ENCODE data around the gene C1QTNF9B.
"Not testable (repeated sequence)": the region's sequence is repeated elsewhere in the genome, so short reads cannot be mapped to it uniquely, and the experiment has no call there.

DNA sequence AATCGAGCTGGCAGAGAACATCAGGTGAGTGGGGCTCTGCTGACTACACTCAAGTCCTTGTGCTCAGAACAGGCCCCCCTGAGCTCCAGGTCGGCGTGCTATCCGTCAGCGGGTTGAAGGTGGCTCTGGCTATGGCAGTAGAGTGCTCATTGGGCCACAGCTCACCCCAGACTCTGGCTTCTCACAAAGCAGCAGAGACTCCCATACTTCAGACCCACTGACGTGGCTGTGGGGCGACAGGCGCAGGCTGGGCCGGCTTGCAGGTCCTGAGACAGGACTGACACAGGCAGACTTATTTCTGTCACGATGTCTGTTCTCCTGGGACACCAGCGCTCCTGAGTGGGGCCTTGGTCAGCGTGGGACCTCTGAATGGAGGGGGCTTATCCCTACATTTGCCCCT lies 2.6 kb downstream of the C1QTNF9B start:
- TF ChIP-seq, protein P1, sequence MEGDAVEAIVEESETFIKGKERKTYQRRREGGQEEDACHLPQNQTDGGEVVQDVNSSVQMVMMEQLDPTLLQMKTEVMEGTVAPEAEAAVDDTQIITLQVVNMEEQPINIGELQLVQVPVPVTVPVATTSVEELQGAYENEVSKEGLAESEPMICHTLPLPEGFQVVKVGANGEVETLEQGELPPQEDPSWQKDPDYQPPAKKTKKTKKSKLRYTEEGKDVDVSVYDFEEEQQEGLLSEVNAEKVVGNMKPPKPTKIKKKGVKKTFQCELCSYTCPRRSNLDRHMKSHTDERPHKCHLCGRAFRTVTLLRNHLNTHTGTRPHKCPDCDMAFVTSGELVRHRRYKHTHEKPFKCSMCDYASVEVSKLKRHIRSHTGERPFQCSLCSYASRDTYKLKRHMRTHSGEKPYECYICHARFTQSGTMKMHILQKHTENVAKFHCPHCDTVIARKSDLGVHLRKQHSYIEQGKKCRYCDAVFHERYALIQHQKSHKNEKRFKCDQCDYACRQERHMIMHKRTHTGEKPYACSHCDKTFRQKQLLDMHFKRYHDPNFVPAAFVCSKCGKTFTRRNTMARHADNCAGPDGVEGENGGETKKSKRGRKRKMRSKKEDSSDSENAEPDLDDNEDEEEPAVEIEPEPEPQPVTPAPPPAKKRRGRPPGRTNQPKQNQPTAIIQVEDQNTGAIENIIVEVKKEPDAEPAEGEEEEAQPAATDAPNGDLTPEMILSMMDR (IDR thresholded peaks at IDR 0.05; ENCODE audit: insufficient read depth, low read length): not testable (repeated sequence)
- not testable (repeated sequence) for TF ChIP-seq GABPA (IDR thresholded peaks at IDR 0.05; ENCODE audit: low read depth)

All from HL-60 (cell line).